GM10266 (cell line): ENCODE measurements around the gene PLEKHG4.

Experiments
- DNase-seq: peaks from one replicate; pipeline ENCODE4 v3.0.0; 2012; ENCODE audit errors: extremely low spot score
- TF ChIP-seq, protein P1 (sequence below): IDR thresholded peaks from 2 replicates; pipeline ENCODE4 v1.5.1; 2012; ENCODE audit warnings: mild to moderate bottlenecking, low read depth; ENCODE audit not compliant: control insufficient read depth, insufficient read depth; ENCODE audit errors: missing control alignments

The PLEKHG4 gene

DNA sequence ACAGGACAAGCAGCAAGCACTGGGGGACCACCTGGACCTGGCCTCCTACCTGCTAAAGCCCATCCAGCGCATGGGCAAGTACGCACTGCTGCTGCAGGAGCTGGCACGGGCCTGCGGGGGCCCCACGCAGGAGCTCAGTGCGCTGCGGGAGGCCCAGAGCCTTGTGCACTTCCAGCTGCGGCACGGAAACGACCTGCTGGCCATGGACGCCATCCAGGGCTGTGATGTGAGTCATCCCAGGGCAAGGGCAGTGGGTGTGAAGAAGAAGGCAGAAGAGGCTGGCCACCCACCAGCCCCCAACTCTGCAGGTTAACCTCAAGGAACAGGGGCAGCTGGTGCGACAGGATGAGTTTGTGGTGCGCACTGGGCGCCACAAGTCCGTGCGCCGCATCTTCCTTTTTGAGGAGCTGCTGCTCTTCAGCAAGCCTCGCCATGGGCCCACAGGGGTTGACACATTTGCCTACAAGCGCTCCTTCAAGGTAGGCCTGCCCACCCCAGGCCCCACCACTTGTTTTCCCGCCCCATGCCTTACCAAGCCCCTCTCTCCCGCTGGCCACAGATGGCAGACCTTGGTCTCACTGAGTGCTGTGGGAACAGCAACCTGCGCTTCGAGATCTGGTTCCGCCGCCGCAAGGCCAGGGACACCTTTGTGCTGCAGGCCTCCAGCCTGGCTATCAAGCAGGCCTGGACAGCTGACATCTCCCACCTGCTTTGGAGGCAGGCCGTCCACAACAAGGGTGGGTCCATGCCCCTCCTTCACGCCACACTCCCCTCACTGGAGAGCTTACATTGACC is 7.3 kb downstream of the PLEKHG4 start:
- DNase-seq = no peak
- TF ChIP-seq, protein P1, sequence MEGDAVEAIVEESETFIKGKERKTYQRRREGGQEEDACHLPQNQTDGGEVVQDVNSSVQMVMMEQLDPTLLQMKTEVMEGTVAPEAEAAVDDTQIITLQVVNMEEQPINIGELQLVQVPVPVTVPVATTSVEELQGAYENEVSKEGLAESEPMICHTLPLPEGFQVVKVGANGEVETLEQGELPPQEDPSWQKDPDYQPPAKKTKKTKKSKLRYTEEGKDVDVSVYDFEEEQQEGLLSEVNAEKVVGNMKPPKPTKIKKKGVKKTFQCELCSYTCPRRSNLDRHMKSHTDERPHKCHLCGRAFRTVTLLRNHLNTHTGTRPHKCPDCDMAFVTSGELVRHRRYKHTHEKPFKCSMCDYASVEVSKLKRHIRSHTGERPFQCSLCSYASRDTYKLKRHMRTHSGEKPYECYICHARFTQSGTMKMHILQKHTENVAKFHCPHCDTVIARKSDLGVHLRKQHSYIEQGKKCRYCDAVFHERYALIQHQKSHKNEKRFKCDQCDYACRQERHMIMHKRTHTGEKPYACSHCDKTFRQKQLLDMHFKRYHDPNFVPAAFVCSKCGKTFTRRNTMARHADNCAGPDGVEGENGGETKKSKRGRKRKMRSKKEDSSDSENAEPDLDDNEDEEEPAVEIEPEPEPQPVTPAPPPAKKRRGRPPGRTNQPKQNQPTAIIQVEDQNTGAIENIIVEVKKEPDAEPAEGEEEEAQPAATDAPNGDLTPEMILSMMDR = no peak

DNA sequence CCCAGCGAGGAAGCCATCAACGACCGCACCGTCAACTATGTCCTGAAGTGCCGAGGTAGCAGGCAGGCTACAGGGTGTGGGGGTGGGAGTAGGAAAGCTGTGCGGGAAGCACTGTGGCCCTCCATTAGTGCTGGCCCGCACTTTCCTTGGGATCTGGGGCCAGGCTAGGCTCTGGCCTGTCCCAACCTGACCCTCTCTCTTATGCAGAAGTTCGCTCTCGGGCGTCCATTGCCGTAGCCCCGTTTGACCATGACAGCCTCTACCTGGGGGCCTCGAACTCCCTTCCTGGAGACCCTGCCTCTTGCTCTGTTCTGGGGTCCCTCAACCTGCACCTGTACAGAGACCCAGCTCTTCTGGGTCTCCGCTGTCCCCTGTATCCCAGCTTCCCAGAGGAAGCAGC is 8.6 kb downstream of the PLEKHG4 start:
- TF ChIP-seq, protein P1 = no peak
- DNase-seq = no peak

DNA sequence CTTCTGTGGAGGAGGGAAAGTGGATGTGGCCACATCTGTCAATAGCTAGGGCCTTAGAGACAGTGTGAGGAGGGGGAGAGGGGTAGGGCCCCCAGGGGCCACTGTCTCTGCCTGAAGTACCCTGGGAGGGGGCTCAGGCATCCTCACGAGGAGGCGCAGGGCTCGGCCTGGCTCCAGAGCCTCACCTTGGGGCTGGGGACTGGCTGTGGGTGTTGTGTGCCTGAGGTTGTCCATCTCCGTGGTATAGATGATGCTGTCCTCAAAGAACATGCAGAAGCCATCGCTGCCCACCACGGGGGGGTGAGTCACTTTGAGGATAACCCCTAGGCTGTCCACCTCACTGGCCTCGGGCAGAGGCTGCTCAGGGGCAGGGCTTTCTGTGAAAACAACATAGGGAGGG is 12.1 kb downstream of the PLEKHG4 start:
- TF ChIP-seq, protein P1 = no peak
- DNase-seq = no peak

DNA sequence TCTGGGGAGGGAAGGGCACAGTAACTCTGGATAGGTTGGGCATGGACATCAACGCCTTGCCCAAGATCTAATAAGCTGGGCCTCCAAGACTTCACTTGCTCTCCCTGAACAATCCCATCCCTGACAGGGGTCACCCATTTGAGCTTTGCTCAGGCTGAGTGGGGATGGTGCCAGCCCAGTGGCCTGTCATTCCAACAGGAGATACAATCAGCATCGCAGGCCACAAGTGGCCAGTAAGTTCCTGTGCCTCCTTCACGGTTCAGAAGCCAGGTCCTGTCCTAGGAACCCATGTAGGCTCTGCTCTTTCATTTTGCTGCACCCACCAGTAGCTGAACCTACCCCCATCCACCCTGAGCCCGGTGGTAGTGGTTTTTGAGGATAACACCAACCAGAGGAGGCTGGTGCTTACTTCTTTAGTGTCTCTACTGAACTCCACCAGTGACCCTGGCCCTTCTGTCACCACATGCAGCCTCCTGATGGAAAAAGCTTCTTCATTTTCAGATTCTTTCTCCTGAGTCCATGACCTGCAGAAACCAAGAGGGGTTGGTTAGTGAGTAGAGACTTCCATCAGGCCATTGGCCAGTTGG is 14.9 kb downstream of the PLEKHG4 start:
- TF ChIP-seq, protein P1 = no peak
- DNase-seq = no peak

DNA sequence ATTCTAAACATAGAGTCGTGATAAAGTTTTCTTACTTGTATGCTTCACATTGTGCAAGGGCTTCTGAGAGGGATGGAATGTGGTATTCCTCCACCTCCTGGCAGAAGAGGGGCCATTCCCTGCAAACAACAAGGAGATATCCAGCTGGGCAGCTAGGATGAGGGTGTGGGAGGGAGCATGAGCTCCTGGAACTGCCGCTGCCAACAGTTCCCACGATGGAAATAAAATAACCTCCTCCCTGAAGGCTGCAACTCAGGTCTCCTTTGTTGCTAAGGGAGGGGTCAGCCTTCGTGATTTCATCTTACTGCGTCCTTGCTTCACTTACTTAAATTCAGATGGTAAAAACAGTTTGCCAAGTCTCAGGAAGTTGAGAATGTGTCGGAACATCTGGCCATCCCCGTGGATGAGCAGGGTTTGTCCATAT is 15.6 kb downstream of the PLEKHG4 start:
- DNase-seq = no peak
- TF ChIP-seq, protein P1 = no peak

DNA sequence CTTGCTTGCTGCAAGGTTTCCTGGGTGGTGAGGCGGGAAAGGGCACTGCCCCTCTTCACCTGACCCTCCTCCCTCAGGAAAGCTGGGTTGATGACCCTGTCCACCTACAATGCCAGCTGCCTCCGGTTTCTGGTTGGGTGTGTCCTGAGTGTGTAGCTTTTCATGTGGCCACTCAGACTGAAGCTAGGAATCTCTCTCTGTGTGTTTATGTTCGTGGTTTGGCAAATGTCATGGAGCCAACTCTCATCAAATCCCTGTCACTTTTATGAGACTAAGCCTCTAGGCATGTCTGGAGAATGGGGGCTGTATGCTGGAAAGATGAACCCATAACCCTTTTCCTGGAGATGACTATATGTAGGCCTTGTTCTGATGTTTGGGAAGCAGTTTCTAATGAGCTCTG is 17.1 kb downstream of the PLEKHG4 start:
- TF ChIP-seq, protein P1 = no peak
- no peak for DNase-seq

DNA sequence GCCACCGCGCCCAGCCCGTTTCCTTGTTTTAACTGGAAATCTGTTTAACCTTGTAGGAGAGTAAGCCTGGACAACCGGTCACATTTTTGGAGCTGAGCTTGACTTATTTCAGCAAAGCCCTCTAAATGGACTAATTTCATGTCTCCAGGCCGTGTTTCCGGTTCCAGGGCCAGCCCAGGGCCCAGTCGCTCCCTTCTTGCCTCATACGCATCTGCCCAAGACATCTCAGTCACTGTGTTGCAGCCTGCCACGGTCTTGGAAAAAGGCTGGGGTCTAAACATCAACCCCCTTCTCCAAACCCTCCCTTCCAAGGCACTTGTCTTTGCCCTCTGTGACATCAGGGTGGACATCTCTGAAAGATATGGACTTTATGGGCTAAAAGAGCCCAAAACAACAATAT is 18.9 kb downstream of the PLEKHG4 start:
- no peak for DNase-seq
- TF ChIP-seq, protein P1 = no peak
